OCI-LY1 (cell line): Measurements from ENCODE around the gene ZBTB32.

Source experiments
- CTCF ChIP-seq: fragments of 200-600 bp; sonication (generic), shearing (Covaris generic); IDR thresholded peaks from 2 replicates; pipeline ENCODE4 v1.5.1; 2017; ENCODE audit warnings: mild to moderate bottlenecking, antibody characterized with exemption, low read length, moderate library complexity, mixed read lengths
- EZH2 ChIP-seq: fragments of 200-600 bp; sonication (generic), shearing (Covaris generic); IDR thresholded peaks from 2 replicates; pipeline ENCODE4 v1.8.0; 2017; ENCODE audit warnings: borderline replicate concordance, mixed run types, mild to moderate bottlenecking, antibody characterized with exemption, low read length, moderate library complexity, mixed read lengths

DNA sequence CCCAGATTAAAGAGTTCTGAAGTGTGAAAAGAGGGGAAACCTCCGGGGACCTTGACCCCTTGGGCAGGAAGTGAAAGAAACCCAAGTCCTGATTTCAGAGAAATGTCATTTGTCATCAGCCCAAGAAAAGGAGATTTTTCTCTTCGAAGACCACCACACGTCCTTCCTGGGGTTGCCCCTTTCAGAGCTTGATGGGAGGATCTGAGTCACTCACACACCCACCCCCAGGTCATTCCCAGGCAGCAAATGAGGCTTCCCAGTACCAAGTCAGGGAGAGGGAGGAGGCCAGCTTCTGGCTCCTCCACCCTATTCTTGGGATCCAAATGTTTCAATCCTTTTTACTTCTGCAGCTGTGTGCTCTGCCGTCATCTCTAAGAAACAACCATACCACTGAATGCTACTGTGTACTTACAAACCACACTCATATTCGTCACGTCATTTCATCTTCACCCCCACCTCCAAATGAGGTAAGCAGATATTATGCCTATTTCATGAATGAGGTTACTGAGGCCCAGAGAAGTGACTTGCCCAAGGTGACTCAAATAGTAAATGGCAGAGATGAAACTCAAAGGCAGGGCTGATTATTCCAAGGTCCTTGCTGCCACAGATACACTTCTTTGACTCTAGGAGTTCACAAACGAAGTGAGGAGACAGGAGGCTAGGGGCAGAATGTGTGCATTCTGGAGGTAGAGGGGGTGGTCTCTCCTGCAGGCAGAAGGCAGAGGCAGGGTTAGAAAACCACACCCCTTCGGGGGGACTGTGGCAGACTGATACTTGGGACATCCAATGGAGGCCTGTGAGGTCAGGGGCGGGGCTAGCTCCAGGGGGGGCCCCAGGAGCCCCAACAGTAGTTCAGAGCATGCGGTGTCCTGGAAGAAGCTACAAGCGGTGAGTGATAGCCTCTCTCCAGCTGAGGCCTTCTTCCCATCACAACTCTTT, 8.5 kb downstream of the ZBTB32 start:
- TF ChIP-seq CTCF, result no peak
- TF ChIP-seq EZH2, result no peak
